ENCODE measurements around the gene IFT122.
A peak's percentile ranks its signal among the peaks of the same experiment; 100 is the strongest.
"Not testable (repeated sequence)": the region's sequence is repeated elsewhere in the genome, so short reads cannot be mapped to it uniquely, and the experiment has no call there.

IFT122 gene

DNA sequence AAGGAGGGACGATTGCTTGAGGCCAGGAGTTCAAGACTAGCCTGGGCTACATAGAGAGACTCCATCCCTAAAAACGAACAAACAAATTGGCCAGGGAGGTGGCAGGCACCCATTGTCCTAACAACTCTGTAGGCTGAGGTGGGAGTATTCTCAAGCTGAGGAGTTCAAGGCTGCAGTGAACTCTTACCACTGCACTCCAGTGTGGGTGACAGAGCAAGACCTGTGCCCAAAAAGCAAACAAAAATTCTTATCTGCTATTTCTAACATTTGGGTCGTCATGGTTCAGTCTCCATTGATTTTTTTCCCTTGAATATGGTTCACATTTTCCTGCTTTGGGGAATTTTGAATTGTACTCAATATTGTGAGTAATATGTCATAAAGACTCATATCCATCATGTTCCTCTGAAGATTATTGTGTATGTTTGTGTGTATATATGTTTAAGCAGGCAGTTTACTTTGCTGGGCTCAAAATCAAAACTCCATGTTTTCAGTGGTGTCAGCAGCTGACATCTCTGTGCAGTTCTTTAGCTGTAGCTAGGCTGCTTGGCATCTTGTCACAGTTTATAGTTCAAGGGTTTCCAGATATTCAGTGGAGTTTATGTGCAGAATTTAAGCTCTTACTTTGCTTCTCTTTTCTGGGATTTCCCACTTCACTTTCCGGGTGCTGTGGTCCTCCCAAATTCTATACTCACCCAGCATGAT is 33.2 kb downstream of the IFT122 start:
- H3K4me3 ChIP-seq (ENCODE audit: low read depth, low read length): no peak overlapping the region
- no peaks in the 10 kb centered on the region for H3K9me3 ChIP-seq

DNA sequence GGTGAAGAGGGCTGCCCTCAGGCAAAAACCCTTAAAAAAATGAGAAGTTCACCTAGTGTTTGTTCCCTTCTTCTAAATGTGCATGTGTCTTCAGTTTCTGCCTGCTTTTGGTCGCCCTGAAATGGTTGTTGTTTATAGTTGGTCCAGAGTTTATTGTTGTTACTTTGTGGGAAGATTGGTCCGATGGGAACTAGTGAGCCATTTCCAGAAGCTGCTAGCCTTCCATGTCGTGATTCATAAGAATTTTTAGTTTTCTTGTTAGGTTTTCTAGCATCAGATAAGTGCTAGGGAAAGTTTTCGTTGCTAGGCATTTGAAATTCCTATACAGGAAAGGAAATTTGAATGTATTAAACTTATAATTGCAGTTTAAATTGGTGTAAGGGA is 33.7 kb downstream of the IFT122 start:
- TF ChIP-seq, protein P1, sequence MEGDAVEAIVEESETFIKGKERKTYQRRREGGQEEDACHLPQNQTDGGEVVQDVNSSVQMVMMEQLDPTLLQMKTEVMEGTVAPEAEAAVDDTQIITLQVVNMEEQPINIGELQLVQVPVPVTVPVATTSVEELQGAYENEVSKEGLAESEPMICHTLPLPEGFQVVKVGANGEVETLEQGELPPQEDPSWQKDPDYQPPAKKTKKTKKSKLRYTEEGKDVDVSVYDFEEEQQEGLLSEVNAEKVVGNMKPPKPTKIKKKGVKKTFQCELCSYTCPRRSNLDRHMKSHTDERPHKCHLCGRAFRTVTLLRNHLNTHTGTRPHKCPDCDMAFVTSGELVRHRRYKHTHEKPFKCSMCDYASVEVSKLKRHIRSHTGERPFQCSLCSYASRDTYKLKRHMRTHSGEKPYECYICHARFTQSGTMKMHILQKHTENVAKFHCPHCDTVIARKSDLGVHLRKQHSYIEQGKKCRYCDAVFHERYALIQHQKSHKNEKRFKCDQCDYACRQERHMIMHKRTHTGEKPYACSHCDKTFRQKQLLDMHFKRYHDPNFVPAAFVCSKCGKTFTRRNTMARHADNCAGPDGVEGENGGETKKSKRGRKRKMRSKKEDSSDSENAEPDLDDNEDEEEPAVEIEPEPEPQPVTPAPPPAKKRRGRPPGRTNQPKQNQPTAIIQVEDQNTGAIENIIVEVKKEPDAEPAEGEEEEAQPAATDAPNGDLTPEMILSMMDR (IDR thresholded peaks at IDR 0.05; ENCODE audit: low read depth, low read length): no peak
- H3K4me1 ChIP-seq: no peaks in the 10 kb centered on the region

More for the DNA sequence above, 33.2 kb downstream of the IFT122 start:
- H3K27me3 ChIP-seq: no peaks in the 10 kb centered on the region
- H3K36me3 ChIP-seq: peaks cover 5% of the 10 kb centered on the region; the same call in 1 of the 2 replicates
- H3K4me1 ChIP-seq: no peaks in the 10 kb centered on the region
- TF ChIP-seq, protein P1 (IDR thresholded peaks at IDR 0.05; ENCODE audit: low read depth, low read length): no peak
- DNase-seq: no peak

DNA sequence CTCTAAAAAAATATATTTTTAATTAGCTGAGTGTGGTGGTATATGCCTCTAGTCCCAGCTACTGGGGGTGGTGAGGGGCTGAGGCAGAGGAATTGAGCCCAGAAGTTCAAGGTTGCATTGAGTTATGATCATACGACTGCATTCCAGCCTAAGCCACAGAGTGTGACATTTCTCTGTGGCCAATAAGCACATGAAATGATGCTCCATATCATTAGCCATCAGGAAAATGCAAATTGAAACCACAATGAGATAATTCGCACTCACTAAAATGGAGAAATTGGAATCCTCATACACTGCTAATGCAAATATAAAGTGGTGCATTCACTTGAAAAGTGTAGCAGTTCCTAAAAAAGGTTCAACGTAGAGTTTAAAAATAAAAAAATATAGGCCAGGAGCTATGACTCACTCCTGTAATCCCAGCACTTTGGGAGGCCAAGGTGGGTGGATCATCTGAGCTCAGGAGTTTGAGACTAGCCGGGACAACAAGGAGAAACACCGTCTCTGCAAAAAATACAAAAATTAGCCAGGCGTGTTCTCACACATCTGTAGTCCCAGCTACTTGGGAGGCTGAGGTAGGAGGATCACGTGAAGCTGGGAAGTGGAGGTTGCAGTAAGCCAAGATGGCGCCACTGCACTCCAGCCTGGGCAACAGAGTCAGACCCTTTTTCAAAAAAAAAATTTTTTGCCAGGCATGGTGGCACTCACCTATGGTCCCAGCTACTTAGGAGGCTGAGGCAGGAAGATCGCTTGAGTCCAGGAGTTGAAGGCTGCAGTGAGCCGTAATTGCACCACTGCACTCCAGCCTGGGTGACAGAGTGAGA is 35.2 kb downstream of the IFT122 start:
- TF ChIP-seq, protein P1 (IDR thresholded peaks at IDR 0.05; ENCODE audit: low read depth, low read length): no peak
- no peaks in the 10 kb centered on the region for H3K9me3 ChIP-seq
- no peaks in the 10 kb centered on the region for H3K4me1 ChIP-seq
- peaks cover 9% of the 10 kb centered on the region; the same call in 1 of the 2 replicates for H3K36me3 ChIP-seq
- no peaks in the 10 kb centered on the region for H3K27me3 ChIP-seq
- no peak overlapping the region for H3K4me3 ChIP-seq (ENCODE audit: low read depth, low read length)
- DNase-seq: no peak

More for the DNA sequence above, 33.7 kb downstream of the IFT122 start:
- Histone ChIP-seq H3K9me3 (no peaks in the 10 kb centered on the region), H3K27me3 (no peaks in the 10 kb centered on the region), H3K36me3 (peaks cover 5% of the 10 kb centered on the region; the same call in 1 of the 2 replicates), H3K4me3 (ENCODE audit: low read depth, low read length) (no peak overlapping the region)
- no peak for DNase-seq

DNA sequence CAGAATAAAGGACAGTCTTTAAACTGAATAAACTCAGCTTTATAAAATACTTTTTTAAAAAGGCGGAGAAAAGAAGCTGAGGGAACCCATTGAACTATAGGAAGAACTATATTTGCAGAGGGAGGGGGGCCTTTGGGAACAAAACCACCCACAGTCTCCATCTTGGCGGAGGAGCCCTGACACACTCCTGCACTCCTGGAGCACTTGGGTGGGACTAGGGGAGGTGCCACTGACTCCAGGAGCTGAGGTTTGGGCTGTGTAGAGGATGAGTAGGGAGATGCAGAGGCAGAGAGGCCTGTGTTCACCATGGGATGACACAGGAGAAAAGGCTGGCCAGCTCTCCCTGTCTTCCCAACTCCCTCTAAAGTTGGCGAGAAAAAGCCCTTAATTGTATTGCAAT is 35.8 kb downstream of the IFT122 start:
- no peak overlapping the region for H3K4me3 ChIP-seq (ENCODE audit: low read depth, low read length)
- H3K4me1 ChIP-seq: no peaks in the 10 kb centered on the region; the same call in 1 of the 2 replicates
- H3K27me3 ChIP-seq: no peaks in the 10 kb centered on the region
- peaks cover 9% of the 10 kb centered on the region; the same call in 1 of the 2 replicates for H3K36me3 ChIP-seq
- no peak for DNase-seq
- H3K9me3 ChIP-seq: no peaks in the 10 kb centered on the region
- TF ChIP-seq, protein P1 (IDR thresholded peaks at IDR 0.05; ENCODE audit: low read depth, low read length): no peak

DNA sequence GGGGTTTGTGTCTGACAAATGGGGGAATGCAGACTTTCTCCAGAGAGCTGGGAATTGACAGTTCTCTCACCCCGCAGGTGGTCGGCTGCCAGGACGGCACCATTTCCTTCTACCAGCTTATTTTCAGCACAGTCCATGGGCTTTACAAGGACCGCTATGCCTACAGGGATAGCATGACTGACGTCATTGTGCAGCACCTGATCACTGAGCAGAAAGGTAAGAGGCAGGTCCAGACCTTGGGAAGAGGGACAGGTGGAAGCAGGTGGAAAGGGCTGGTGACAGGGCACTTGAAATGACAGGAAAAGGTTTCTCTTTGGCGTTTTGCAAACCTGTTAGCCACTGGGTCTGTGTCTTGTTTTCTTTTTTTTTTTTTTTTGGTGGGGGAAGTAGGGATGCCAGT is 36.6 kb downstream of the IFT122 start:
- Histone ChIP-seq H3K36me3 (peaks cover 9% of the 10 kb centered on the region; the same call in 1 of the 2 replicates), H3K9me3 (no peaks in the 10 kb centered on the region), H3K4me1 (peaks cover 1% of the 10 kb centered on the region), H3K27me3 (no peaks in the 10 kb centered on the region), H3K4me3 (ENCODE audit: low read depth, low read length) (no peak overlapping the region)
- TF ChIP-seq, protein P1 (IDR thresholded peaks at IDR 0.05; ENCODE audit: low read depth, low read length): no peak
- no peak for DNase-seq

DNA sequence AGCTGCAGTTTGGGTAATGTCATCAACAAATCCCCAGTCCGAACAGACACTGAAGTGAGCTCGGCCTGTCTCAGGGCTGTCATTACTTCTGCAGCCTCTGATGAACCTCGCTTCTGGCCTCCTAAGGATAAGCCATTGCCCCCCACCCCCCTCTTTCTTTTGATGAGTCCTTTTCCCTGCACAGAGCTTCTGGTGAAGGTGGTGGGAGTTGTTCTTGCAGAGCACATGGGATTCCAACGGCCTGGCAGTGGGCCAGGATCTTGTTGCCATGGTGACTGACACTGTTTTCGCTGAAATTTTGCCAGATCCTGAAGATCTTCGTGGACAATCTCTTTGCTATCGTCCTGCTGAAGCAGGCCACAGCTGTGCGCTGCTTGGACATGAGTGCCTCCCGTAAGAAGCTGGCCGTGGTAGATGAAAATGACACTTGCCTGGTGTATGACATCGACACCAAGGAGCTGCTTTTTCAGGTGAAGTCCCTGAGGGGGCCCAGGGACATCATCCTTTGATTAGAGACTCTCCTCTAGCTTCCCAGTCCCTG is 41.3 kb downstream of the IFT122 start:
- not testable (repeated sequence) for H3K36me3 ChIP-seq; H3K4me1 ChIP-seq; H3K4me3 ChIP-seq (ENCODE audit: low read depth, low read length); H3K27me3 ChIP-seq; H3K9me3 ChIP-seq
- DNase-seq: peak; percentile 81
